RPMI7951 (cell line): ENCODE data around the gene MYOM3. TPM values are rescaled to one million over a fixed set of nuclear protein-coding genes. Genes with fewer than 3 reads are reported as not detected.
A peak's percentile ranks its signal among the peaks of the same experiment; 100 is the strongest.
"Not testable (repeated sequence)": the region's sequence is repeated elsewhere in the genome, so short reads cannot be mapped to it uniquely, and the experiment has no call there.

Source experiments
- DNase-seq: peaks from one replicate; pipeline ENCODE4 v3.0.0-alpha.2; 2012; ENCODE audit warnings: low read depth
- total RNA-seq: library from RNA; depleted of rRNA; stranded (reverse); fragments of >200 nt; shearing (Covaris generic); gene quantifications from 2 replicates; pipeline ENCODE4 v1.2.3, GENCODE V29; 2014; rRNA removed

The MYOM3 gene
- total RNA-seq, 1 experiment from 2014 or later: 0.12 TPM

DNA sequence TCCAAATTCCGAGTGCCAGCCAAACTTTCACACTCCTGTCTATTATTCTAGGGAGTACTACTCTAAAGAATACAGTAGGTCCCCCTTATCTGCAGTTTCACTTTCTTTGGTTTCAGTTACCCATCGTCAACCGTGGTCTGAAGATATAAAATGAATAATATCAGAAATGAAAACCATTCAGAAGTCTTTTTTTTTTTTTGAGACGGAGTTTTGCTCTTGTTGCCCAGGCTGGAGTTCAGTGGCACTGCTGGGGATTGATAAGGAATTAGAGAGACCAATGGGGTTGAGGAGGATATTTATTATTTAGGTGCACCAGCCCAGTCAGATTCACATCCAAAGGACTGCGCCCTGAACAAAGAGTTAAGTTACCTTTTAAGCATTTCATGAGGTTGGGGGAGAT, 79.0 kb downstream of the MYOM3 start:
- no peak for DNase-seq

- not testable (repeated sequence) for DNase-seq
Measured at GRCh38 chr1:24030976-24031516, 80.9 kb downstream of the MYOM3 start.

DNA sequence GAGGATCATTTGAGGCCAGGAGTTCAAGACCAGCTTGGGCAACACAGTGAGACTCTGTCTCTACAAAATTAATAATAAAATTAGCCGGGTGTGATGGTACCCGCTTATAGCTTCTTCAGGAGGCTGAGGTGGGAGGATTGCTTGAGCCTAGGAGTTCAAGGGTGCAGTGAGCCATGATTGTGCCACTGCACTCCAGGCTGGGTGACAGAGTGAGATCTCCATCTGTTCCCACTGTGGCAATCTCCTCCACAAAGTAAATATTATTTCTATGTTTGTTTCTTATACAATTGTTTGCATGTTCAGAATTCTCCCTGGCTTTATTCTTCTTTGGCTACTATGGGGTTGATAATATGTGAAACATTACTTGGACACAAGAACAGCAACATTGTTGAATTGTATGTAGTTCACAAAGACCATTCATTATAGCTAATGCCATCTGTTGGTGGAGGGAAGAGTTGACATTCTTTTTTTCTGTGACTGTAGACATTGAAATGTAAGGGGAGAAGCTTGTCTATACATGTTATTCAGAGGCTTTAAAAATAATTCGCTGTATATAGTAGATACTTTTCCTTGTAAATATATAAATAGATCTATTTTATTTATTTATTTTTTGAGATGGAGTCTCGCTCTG, 84.0 kb downstream of the MYOM3 start:
- DNase-seq: peak; percentile 64

GRCh38 chr1:24022581-24023361, 89.2 kb downstream of the MYOM3 start:
- peak; percentile 95 for DNase-seq

- no peak for DNase-seq
Measured at GRCh38 chr1:24021403-24022266, 90.3 kb downstream of the MYOM3 start.

DNA sequence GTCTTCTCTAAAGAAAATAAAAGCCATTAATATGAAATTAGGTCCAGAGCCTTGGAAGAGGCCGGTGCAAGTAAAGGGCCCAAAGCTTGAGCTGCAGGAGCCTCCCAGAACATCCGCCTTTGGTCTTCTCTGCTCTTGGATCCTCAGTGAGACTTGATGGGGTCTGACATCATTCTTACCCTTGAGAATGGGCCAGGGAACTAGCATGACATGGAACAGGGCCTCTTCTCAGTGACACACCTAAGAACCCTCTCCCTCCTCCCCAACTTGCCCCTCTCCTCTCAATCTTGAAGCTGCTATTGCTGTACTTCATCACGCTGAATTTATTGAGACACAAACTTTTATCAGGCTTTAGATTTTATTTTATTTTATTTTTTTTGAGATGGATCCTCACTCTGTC, 91.5 kb downstream of the MYOM3 start:
- no peak for DNase-seq

DNA sequence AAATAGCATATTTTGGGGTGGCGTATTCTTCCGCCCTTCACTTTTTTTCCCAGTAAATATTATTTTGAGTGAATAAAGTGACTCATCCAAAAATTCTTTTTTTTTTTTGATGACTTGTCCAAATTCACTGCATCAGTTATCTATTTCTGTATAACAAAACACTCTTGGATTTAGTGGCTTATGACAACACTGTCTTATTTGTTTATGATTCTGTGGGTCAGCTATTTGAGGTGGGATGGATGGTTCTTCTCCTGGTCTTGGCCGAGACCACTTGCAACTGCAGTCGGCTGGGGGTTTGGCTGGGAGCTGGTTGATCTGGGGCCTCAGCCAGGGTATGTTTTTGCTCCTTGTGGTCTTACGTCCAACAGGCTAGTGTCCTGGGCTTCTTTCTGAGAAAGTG, 91.9 kb downstream of the MYOM3 start:
- no peak for DNase-seq

DNA sequence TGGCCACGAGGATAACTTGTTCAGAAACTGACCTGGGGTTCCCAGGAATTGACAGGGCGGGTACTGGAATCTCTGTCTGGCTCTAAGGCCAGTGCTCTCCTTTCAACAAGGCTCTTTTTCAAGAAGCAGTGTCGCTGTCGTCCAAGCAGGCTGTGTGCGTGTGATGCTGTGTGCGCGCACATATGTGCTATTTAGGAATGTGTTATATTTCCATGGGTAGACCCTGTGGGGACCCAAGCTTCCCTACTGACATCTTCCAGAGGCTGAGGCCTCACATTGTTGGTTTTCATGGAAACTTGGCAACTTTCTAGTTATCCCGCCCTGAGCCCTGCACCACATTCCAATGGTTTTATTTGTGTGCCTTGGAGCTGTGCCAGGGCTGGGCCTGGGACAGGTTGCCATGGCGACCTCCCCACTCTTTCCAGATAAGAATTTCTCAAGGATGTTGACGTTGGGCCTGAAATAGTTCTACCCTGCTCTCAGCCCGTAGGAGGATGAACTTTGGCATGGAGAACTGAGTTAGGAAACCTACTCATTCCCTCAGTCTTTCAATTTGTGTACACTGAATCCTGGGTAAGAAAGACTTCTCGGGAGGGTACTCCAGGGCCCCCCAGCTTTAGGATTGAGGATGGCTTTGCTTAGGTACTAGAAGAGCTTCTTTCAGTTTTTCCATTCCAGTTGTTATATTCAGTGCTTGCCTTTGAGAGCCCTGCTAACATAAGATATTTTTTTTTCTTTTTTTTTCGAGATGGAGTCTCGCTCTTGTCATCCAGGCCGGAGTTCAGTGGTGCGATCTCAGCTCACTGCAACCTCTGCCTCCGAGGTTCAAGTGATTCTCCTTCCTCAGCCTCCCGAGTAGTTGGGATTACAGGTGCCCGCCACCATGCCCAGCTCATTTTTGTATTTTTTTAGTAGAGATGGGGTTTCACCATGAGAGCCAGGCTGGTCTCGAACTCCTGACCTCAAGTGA, 93.0 kb downstream of the MYOM3 start:
- peak; percentile 99 for DNase-seq

DNA sequence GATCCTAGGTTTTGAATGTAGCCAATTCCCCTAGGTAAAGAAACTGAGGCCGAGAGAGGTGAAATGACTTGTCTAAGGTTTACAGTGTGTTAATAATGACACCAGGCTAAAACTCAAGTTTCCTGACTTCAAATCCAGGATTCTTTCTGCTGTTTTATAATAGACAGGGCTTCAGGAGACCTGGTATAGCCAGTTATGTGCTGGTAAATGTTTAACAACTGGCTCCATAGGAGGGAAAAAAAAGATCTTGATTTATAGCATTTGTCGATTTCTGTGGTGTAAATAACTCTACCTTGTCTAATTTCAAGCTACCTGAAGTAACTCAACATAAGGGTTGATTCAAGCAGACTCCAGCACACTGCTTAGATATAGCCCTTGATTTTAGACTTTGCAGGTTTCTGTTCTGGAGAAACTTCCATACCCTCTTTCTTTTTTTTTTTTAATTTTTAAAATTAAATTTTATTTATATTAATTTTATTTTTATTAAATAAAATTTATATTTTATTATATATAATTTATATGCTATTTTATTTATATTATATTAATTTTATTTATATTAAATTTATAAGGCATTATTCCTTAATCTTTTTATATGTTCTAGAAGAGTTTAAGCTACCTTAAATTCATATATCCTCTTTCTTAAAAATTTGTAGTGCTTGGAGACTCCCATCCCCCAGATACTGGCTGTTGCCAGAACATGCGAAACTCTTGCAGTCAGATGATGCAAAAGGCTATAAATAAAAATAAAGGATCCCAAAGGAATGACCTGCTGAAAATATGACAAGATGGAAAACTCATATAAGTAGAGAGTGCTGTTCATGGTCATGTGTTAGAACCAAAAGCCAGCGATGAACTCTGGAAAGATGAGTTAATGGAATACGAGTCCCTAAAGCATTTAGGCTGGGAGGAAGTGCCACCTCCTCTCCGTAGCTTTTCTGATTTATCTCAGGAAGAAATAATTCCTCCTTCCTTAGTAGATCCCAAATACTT, 96.4 kb downstream of the MYOM3 start:
- no peak for DNase-seq

GRCh38 chr1:24012878-24013277, 99.1 kb downstream of the MYOM3 start:
- DNase-seq: not testable (repeated sequence)

DNA sequence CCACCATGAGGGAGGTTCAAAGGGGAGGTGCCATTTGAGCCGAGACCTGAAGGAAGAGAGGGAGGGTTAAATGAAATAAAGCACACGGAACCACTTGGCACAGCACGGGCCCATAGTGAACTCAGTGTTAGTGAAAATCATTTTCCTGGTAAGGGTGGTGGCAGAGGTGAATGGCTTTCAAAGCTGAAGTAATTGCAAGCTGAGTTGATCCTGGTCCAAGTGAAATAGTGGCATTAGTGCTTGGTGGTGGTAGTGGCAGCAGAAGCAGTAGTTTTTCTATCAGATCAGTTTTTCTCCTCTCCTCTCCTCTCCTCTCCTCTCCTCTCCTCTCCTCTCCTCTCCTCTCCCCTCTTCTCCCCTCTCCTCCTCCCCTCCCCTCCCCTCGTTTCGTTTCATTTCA, 101.3 kb downstream of the MYOM3 start:
- no peak for DNase-seq

DNA sequence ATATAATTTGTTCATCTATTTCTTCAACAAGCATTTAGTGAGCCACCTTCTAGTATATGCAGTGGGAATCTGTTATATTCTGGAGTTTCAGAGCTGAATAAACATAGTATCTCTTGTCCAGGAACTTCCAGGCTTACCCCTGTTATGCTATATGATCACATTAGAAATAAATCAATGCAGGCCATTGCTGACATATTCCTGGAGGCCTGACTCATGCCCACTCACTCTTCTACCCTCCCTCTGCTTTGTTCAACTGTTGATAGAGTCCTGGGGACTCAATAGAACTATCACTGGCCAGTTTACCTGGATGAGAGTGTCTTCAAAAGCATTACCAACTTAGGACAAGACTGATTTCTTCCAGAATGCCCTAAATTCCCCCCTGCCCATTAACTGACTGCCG, 102.5 kb downstream of the MYOM3 start:
- peak; percentile 59 for DNase-seq

- peak; percentile 39 for DNase-seq
Measured at GRCh38 chr1:24008574-24009184, 103.3 kb downstream of the MYOM3 start.

DNA sequence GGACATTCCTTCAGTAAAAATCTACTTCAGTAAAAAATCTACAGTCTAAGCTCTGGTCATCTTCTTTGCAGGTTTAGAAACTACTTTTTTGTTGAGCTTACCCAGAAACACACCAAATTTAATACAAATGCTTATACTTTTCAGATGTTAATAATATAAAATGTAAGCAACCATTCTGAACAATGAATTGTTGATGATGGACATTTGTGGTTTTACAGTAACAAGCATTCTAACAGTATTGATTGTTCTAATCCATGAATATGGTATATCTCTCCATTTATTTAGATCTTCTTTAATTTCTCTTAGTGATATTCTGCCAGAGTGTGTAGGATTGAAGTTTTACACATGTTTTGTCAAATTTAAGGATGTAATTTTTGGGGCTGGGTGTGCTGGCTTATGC, 104.9 kb downstream of the MYOM3 start:
- no peak for DNase-seq

Other genes starting within 250 kb of the MYOM3 start
- gene FUCA1, start 243.8 kb downstream of the MYOM3 start, total RNA-seq: 38.8 and 40.9 TPM in 2 replicates
- not detected in 2 replicates for gene CNR2, start 198.8 kb downstream of the MYOM3 start, total RNA-seq
- gene PNRC2, start 152.3 kb downstream of the MYOM3 start, total RNA-seq: 111 and 115 TPM in 2 replicates
- gene SRSF10, start 131.8 kb downstream of the MYOM3 start, total RNA-seq: 99.5 and 107 TPM in 2 replicates
- 1.6 and 2.3 TPM in 2 replicates for gene IL22RA1, start 31.0 kb upstream of the MYOM3 start, total RNA-seq
- 11.7 and 12.8 TPM in 2 replicates for gene IFNLR1, start 75.2 kb upstream of the MYOM3 start, total RNA-seq
- not detected in 2 replicates for gene GRHL3, start 207.2 kb upstream of the MYOM3 start, total RNA-seq